Measurements from ENCODE around the gene BTBD18. TPM values are rescaled to one million over a fixed set of nuclear protein-coding genes. Genes with fewer than 3 reads are reported as not detected.

BTBD18 gene
- polyA plus RNA-seq, 3 donors from 2014 or later = 0.12 to 0.86 (median 0.25) TPM

DNA sequence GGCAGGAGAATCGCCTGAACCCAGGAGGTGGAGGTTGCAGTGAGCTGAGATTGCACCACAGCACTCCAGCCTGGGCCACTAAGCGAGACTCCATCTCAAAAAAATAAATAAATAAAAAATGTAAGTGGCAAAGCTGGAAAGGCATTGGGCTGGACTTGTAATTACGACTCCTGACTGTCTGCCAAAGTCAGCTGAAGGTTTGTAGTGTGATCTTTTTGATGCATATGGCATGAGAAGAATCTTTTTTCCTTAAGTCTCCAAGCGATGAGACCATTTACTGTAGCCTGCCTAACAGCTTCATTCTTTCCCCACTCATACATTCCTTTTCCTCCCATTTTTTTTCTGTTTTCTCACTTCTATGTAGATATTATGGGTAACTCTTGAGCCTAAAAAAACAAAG, 34.8 kb upstream of the BTBD18 start:
- H3K27me3 Mint-ChIP-seq (ENCODE audit: low read depth in 3 of 3) = peaks cover 0 to 5% (median 0%) of the 10 kb centered on the region in 3 donors
- H3K9me3 Mint-ChIP-seq = no peaks in the 10 kb centered on the region
- H3K27ac Mint-ChIP-seq = no peak overlapping the region
- H3K4me1 Mint-ChIP-seq = peaks cover 6 to 8% of the 10 kb centered on the region in 2 donors
- H3K36me3 Mint-ChIP-seq = peaks cover 1 to 7% (median 2%) of the 10 kb centered on the region in 3 donors
- DNase-seq = no peak
- no peak overlapping the region for H3K4me3 Mint-ChIP-seq

DNA sequence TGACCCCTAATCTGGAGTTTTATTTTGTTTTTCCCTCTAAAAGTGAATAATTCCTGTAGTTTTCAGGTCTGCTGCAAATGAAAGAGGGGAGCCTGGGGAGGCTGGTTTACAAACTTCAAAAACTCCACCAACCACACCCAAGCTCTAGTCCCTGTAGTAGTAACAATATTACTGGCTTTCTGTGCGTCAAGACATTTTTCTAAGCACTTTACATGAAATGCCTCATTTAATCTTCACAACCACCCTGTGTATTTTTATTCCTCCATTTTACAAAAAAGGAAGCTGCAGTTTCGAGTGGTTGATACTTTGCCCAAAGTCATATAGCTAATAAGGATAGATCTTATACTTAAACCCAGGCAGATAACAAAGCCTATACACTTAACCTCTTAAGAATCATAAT, 33.5 kb upstream of the BTBD18 start:
- DNase-seq = no peak
- H3K4me1 Mint-ChIP-seq = no peaks in the 10 kb centered on the region
- H3K9me3 Mint-ChIP-seq = no peaks in the 10 kb centered on the region
- H3K4me3 Mint-ChIP-seq = no peak overlapping the region
- H3K27me3 Mint-ChIP-seq (ENCODE audit: low read depth in 3 of 3) = peaks cover 0 to 6% (median 0%) of the 10 kb centered on the region in 3 donors
- H3K36me3 Mint-ChIP-seq = peaks cover 3 to 7% (median 3%) of the 10 kb centered on the region in 3 donors
- H3K27ac Mint-ChIP-seq = no peak overlapping the region

DNA sequence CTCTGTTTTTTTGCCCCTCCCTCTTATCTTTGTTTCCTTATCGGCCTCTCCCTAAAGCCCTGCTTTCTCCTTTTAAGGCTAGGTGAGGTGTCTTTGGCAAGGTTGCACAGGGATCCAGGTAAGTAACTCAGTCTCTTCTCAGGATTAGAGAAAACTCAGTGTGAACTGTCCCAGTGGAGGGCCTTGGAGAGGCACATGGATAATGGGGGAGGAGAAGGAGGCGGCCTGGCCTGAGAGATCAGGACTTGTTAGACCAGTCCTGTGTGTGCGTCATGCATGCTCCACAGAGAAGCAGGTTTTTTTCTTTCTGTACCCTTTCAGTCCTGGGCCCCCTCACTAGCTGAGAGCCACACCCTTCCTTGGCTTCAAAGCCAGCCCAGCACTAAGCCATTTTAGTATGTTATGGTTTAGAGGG, 29.9 kb upstream of the BTBD18 start:
- DNase-seq = no peak
- H3K27me3 Mint-ChIP-seq (ENCODE audit: low read depth in 3 of 3) = peaks cover 0 to 2% (median 0%) of the 10 kb centered on the region in 3 donors
- no peak overlapping the region for H3K4me3 Mint-ChIP-seq
- H3K9me3 Mint-ChIP-seq = no peaks in the 10 kb centered on the region
- H3K36me3 Mint-ChIP-seq = peaks cover 3 to 4% (median 3%) of the 10 kb centered on the region in 3 donors
- H3K4me1 Mint-ChIP-seq = no peaks in the 10 kb centered on the region
- H3K27ac Mint-ChIP-seq = no peak overlapping the region

DNA sequence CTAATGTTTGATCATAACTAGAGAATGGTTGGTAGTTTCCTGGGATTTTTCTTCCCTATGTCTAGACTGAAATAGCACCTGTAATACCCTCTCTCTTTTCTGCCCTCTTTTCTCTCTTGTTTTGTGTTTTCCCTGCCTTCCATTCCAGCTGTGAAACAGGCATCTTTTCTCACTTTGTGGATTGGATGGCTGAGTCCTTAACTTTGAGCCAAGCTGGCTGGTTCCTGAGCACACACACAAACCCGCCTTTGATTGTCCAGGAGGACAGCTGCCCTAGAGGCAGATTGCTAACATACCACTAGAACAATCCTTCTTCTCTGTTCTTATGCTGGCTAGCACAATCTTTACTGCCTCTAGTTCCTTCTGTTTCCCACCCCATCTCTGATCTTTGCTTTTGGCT, 27.7 kb upstream of the BTBD18 start:
- H3K4me1 Mint-ChIP-seq = peaks cover 2 to 11% of the 10 kb centered on the region in 2 donors
- peaks cover 0 to 3% (median 3%) of the 10 kb centered on the region in 3 donors for H3K36me3 Mint-ChIP-seq
- peaks cover 0 to 2% (median 0%) of the 10 kb centered on the region in 3 donors for H3K27me3 Mint-ChIP-seq (ENCODE audit: low read depth in 3 of 3)
- no peak overlapping the region for H3K27ac Mint-ChIP-seq
- no peak overlapping the region for H3K4me3 Mint-ChIP-seq
- no peak for DNase-seq
- no peaks in the 10 kb centered on the region for H3K9me3 Mint-ChIP-seq

DNA sequence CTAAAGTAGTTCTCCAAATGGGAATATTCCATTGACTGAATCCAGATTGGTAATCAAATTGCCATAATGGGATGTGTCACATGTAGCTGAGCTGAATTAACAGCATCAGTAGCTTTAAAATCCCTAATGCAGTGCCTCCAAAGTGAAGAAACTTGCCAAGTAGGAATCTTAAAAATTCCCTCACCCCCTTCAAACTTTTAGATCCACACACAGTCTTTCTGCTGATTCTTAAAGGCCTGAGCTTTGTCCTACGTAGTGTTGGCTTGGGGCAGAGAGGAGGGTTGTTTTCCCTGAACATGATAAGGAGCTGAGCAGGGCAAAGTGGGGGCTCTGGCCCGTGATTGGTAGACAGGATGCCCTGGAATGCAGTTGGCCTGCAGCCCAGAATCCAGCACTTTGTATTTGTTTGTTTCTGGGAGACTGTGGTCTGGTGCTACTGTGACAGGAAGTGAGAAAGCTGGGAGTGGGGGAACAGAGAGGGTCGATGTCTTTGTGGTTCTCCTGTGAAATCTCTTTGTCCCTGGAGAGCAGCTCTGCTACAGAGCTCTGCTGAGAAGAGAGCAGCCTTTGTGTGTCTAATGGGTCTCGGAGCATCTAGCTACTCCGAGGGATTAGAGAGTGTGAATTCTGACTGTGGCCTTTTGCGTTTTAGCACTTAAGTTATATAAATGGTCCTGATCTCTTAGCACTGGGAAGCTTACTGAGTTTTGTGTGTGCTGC, 26.9 kb upstream of the BTBD18 start:
- DNase-seq = no peak
- peaks cover 2 to 11% of the 10 kb centered on the region in 2 donors for H3K4me1 Mint-ChIP-seq
- no peak overlapping the region for H3K4me3 Mint-ChIP-seq
- H3K36me3 Mint-ChIP-seq = peaks cover 0 to 3% (median 3%) of the 10 kb centered on the region in 3 donors
- peaks cover 0 to 2% (median 0%) of the 10 kb centered on the region in 3 donors for H3K27me3 Mint-ChIP-seq (ENCODE audit: low read depth in 3 of 3)
- peak overlapping the region in 1 of 6 donors; percentile 44 for H3K27ac Mint-ChIP-seq
- H3K9me3 Mint-ChIP-seq = no peaks in the 10 kb centered on the region

DNA sequence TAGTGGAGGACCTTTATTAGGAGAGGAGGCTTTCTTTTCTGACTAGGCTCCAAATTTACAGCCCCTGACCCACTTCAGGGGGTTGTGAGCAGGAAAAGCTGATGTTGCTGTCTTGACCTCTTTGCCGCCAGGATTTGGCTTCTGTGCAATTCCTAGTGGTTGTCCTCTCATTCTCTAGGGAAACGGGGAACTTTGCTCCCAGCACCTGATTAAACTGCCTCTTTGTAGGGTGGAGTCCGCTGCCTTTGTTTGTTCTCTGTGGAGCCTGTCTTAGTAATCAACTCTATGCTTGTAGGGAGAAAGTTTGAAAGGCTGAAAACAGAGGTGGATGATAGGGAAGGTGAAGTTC, 26.3 kb upstream of the BTBD18 start:
- H3K4me1 Mint-ChIP-seq = peaks cover 2 to 11% of the 10 kb centered on the region in 2 donors

DNA sequence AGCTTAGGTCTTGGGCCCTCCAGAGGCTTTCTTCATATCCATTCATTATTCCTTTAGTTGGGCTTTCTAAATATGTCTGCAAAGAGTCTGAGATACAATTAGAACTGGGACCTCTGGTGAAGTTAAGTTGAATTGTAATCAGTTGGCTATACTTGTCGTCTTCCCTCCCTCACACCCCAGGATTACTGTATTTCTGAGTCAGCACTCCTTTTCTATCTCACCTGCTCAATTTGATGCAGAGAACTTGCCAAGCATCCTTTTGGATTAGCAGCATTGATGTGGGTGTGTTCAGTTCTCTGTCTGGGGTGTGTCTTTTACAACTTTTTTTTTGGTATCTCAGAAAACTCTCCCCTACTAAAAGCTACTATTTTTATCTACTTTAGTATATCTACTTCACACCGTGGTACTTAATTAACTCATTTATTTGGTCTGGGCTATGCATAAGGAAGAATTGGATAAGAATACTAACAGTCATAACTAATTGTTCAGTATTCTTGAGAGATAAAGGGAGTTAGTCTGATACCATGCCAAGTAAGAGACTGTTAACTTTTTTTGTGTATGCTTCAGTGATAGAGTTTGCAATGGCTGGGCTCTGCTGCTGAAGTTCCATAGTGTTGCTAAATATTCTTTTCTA, 25.1 kb upstream of the BTBD18 start:
- Mint-ChIP-seq H3K4me3 (no peak overlapping the region), H3K27ac (no peak overlapping the region), H3K36me3 (peaks cover 0 to 3% (median 3%) of the 10 kb centered on the region in 3 donors), H3K9me3 (no peaks in the 10 kb centered on the region), H3K27me3 (ENCODE audit: low read depth in 3 of 3) (peaks cover 0 to 2% (median 0%) of the 10 kb centered on the region in 3 donors), H3K4me1 (peaks cover 2 to 11% of the 10 kb centered on the region in 2 donors)
- DNase-seq = no peak

More for the DNA sequence above, 26.3 kb upstream of the BTBD18 start:
- no peak for DNase-seq
- H3K9me3 Mint-ChIP-seq = no peaks in the 10 kb centered on the region
- peak overlapping the region in 1 of 6 donors; percentile 44 for H3K27ac Mint-ChIP-seq
- peaks cover 0 to 2% (median 0%) of the 10 kb centered on the region in 3 donors for H3K27me3 Mint-ChIP-seq (ENCODE audit: low read depth in 3 of 3)
- H3K36me3 Mint-ChIP-seq = peaks cover 0 to 3% (median 3%) of the 10 kb centered on the region in 3 donors
- no peak overlapping the region for H3K4me3 Mint-ChIP-seq

DNA sequence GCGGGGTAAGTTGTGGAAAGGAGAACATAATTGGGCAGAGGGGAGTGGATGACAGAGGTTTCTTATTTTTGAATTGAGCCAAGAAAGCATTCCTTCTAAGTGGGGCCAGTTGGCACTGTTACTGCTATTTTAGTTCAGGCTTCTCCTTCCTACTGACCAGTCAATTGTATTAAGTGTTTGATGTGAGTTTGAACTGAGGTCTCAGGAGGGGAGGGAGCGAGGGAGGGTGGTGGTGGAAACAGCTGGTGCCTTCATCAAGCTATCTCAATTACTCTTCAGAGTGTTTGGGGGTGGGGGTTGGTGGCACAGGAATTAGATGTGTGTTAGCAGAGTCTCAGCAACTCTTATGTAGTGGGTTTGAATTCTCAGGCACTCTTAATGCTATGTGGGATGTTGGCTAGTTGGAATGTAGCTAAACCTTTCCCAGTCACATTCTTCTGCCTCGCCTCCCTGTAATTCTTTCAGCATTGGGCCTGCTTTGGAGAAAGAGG, 24.5 kb upstream of the BTBD18 start:
- Mint-ChIP-seq H3K4me1 (peaks cover 2 to 11% of the 10 kb centered on the region in 2 donors), H3K36me3 (peaks cover 0 to 4% (median 0%) of the 10 kb centered on the region in 3 donors), H3K4me3 (no peak overlapping the region), H3K27me3 (ENCODE audit: low read depth in 3 of 3) (no peaks in the 10 kb centered on the region), H3K27ac (peak overlapping the region in 1 of 6 donors; percentile 75), H3K9me3 (no peaks in the 10 kb centered on the region)
- no peak for DNase-seq

DNA sequence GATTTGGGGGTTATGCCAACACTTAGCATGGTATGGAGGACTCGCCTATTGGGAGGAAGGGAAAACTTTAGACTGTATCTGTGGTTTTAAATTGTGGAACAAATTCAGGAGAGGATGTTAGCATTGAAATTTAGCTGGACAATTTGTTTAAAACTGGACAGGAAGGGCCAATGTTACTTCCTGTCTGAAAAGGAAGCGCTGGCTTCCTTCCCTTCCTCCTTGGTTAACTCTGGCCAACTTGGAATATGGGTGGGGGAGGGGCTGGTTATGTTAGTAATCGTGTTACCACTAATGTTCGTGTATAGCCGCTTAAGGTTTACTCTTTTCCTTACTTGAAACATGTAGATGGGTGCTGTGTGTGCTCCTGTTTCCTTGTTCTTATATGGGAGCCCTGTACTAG, 23.9 kb upstream of the BTBD18 start:
- Mint-ChIP-seq H3K36me3 (peaks cover 0 to 5% (median 0%) of the 10 kb centered on the region in 3 donors), H3K27ac (no peak overlapping the region), H3K27me3 (ENCODE audit: low read depth in 3 of 3) (no peaks in the 10 kb centered on the region), H3K9me3 (no peaks in the 10 kb centered on the region), H3K4me3 (no peak overlapping the region), H3K4me1 (peaks cover 2 to 11% of the 10 kb centered on the region in 2 donors)
- no peak for DNase-seq

DNA sequence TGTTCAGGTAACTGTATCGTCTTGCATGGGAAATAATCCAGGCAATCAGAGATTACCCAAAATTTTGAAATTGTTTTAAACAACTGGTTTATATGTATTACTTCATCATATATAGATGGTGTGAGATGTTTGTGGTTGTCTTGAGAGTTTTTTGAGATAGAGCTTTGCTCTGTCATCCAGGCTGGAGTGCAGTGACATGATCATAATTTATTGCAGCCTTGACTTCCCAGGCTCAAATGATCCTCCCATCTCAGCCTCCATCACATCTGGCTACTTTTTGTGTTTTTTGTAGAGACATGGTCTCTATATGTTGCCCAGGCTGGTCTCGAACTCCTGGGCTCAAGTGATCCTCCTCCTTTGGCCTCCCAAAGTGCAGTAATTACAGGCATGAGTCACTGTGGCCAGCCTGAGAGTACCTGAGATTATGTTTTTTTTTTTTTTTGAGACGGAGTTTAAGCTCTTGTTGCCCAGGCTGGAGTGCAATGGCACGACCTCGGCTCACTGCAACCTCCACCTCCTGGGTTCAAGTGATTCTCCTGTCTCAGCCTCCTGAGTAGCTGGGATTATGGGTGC, 21.5 kb upstream of the BTBD18 start:
- Mint-ChIP-seq H3K4me1 (peaks cover 2 to 11% of the 10 kb centered on the region in 2 donors), H3K27me3 (ENCODE audit: low read depth in 3 of 3) (no peaks in the 10 kb centered on the region), H3K36me3 (peaks cover 0 to 5% (median 0%) of the 10 kb centered on the region in 3 donors), H3K4me3 (no peak overlapping the region), H3K9me3 (no peaks in the 10 kb centered on the region), H3K27ac (no peak overlapping the region)
- no peak for DNase-seq

DNA sequence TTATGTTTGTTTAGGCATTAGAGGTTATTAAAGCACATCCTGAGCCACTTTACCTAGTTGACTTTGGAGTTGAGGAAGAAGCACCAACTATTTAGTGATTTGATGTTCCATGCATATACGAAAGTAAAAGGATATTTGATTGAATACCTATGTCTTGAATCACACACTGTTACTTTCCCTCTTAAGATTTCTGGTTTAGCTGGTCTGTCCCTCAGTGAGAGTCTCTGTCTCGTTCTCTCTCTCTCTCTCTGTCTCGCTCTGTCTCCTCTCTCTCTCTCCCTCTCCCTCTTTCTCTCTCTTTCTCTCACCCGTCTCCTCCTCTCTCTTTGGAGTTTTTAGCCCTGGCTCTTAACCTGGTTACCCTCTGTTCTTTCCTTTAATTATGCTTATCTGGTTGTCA, 20.9 kb upstream of the BTBD18 start:
- DNase-seq = no peak
- no peak overlapping the region for H3K27ac Mint-ChIP-seq
- H3K36me3 Mint-ChIP-seq = peaks cover 0 to 5% (median 0%) of the 10 kb centered on the region in 3 donors
- H3K4me3 Mint-ChIP-seq = no peak overlapping the region
- peaks cover 2 to 11% of the 10 kb centered on the region in 2 donors for H3K4me1 Mint-ChIP-seq
- no peaks in the 10 kb centered on the region for H3K9me3 Mint-ChIP-seq
- H3K27me3 Mint-ChIP-seq (ENCODE audit: low read depth in 3 of 3) = no peaks in the 10 kb centered on the region

DNA sequence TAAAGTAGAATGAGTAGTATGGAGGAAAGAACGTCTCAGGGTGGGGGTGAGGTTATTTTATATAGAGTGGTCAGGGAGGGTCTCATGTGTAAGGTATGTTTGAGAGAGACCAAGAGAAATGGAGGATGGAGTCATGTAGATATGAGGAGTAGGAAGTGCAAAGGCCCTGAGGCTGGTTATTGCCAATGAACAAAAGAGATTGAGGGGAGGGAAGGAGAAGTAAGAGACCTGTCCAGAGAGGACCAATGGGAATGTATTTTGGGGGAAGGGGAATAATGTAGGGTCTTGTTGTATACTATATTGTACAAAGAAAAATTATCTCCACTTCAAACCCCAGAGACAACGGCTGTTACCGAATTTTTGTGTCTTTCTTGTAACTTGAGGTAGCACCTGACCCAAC, 19.7 kb upstream of the BTBD18 start:
- DNase-seq = no peak
- Mint-ChIP-seq H3K4me1 (peaks cover 2 to 11% of the 10 kb centered on the region in 2 donors), H3K4me3 (no peak overlapping the region), H3K36me3 (peaks cover 0 to 9% (median 4%) of the 10 kb centered on the region in 3 donors), H3K27me3 (ENCODE audit: low read depth in 3 of 3) (no peaks in the 10 kb centered on the region), H3K27ac (no peak overlapping the region), H3K9me3 (no peaks in the 10 kb centered on the region)

DNA sequence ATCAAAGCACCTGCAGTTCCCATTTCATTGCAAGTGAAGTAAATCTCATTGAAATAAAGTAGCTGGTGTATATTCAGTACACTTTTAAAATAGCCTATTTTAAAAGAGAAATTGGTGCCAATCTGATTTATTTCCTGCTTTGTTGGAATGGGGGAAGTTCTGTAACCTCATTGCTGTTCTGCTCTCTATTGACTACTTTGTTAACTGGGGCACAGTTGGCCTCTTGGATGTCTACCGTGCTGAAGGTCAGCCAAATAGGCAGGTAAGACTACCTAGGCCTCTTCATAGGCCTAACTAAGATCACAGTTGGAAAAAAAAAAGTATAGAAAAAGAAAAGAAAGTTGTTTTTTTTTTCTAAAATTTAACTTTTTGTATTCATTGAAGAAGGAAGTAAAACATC, 19.2 kb upstream of the BTBD18 start:
- DNase-seq = no peak
- no peak overlapping the region for H3K4me3 Mint-ChIP-seq
- H3K9me3 Mint-ChIP-seq = no peaks in the 10 kb centered on the region
- H3K27ac Mint-ChIP-seq = no peak overlapping the region
- H3K36me3 Mint-ChIP-seq = peaks cover 0 to 10% (median 4%) of the 10 kb centered on the region in 3 donors
- H3K27me3 Mint-ChIP-seq (ENCODE audit: low read depth in 3 of 3) = no peaks in the 10 kb centered on the region
- peaks cover 2 to 9% of the 10 kb centered on the region in 2 donors for H3K4me1 Mint-ChIP-seq

DNA sequence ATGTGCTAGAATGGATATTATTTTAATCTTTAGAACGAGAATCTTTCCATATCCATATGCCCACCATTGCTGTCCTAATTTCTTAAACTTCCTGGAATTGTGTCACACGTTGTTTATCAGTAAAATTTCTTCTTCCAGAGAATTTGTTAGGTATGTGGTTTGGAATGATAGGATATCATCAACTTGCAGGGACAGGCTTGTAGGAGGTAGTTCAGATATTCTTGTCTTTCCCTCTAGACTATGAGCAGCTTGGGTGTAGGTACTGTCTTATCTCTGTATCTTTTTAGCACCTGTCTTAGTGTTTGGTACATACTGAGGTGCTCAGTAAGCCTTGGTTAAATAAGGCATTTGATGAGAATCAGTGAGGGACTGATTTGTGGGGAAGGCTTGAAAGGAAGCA, 13.4 kb upstream of the BTBD18 start:
- H3K4me1 Mint-ChIP-seq = peaks cover 6% of the 10 kb centered on the region in 2 donors
- H3K27ac Mint-ChIP-seq = no peak overlapping the region
- no peaks in the 10 kb centered on the region for H3K9me3 Mint-ChIP-seq
- peaks cover 0 to 9% (median 8%) of the 10 kb centered on the region in 3 donors for H3K36me3 Mint-ChIP-seq
- DNase-seq = no peak
- H3K27me3 Mint-ChIP-seq (ENCODE audit: low read depth in 3 of 3) = peaks cover 0 to 4% (median 4%) of the 10 kb centered on the region in 3 donors
- H3K4me3 Mint-ChIP-seq = no peak overlapping the region

Measured in immature natural killer cell (primary cell).